OCI-LY3 (cell line): ENCODE data around the gene ADAMTS1.

Experiments
- H2AFZ ChIP-seq: fragments of 200-600, 300-600 bp; shearing (Covaris generic); 2 replicates; pipeline ENCODE4 v1.6.0; 2014; ENCODE audit warnings: antibody characterized with exemption, low read depth, low read length
- H3K27ac ChIP-seq: fragments of 200-600, 300-600 bp; sonication (generic); 2 replicates; pipeline ENCODE4 v1.5.1; 2014; ENCODE audit warnings: mild to moderate bottlenecking, low read length, moderate library complexity, mixed read lengths
- H3K27me3 ChIP-seq: fragments of 200-600, 300-600 bp; sonication (generic); 2 replicates; pipeline ENCODE4 v1.6.1; 2014; ENCODE audit warnings: low read depth, low read length, mixed read lengths
- H3K36me3 ChIP-seq: fragments of 200-600, 300-600 bp; sonication (generic); replicated peaks from 2 replicates; pipeline ENCODE3; 2014; ENCODE audit warnings: low read depth, low read length, mixed read lengths
- H3K4me1 ChIP-seq: fragments of 300-600, 200-600 bp; sonication (generic); 2 replicates; pipeline ENCODE4 v1.6.1; 2014; ENCODE audit warnings: low read length, mixed read lengths
- H3K4me2 ChIP-seq: fragments of 200-600, 300-600 bp; sonication (generic); 2 replicates; pipeline ENCODE4 v1.6.1; 2014; ENCODE audit warnings: low read length, mixed read lengths
- H3K4me3 ChIP-seq: fragments of 300-600, 200-600 bp; sonication (generic); 2 replicates; pipeline ENCODE4 v1.5.1; 2014; ENCODE audit warnings: antibody characterized with exemption, mild to moderate bottlenecking, low read length, moderate library complexity
- H3K79me2 ChIP-seq: fragments of 300-600, 200-600 bp; shearing (Covaris generic); 2 replicates; pipeline ENCODE4 v1.6.1; 2014; ENCODE audit warnings: mild to moderate bottlenecking, low read length, mixed read lengths
- H3K9ac ChIP-seq: fragments of 300-600, 200-600 bp; shearing (Covaris generic); 2 replicates; pipeline ENCODE4 v1.6.0; 2014; ENCODE audit warnings: mild to moderate bottlenecking, low read length, moderate library complexity
- H3K9me3 ChIP-seq: fragments of 200-600, 300-600 bp; shearing (Covaris generic); 2 replicates; pipeline ENCODE4 v1.6.1; 2014; ENCODE audit warnings: low read length, mixed read lengths; ENCODE audit not compliant: insufficient read depth
- H4K20me1 ChIP-seq: fragments of 200-600, 300-600 bp; sonication (generic); 2 replicates; pipeline ENCODE4 v1.6.1; 2016; ENCODE audit warnings: low read length, mixed read lengths; ENCODE audit not compliant: insufficient read depth
- CTCF ChIP-seq: fragments of 200-600, 300-600 bp; sonication (generic); IDR thresholded peaks from 2 replicates; pipeline ENCODE4 v1.5.1; 2014; ENCODE audit warnings: antibody characterized with exemption, low read length, low read depth
- EZH2phosphoT487 ChIP-seq: fragments of 200-600 bp; shearing (Covaris generic); IDR thresholded peaks from 2 replicates; pipeline ENCODE4 v1.6.1; 2018; ENCODE audit warnings: antibody characterized with exemption, mixed run types, low read depth

ADAMTS1 gene

GRCh38 chr21:26813426-26813998 is 31.7 kb downstream of the ADAMTS1 start:
- no peaks in the 10 kb centered on the region for H3K27me3 ChIP-seq
- no peak overlapping the region for H3K27ac ChIP-seq
- H3K79me2 ChIP-seq = no peaks in the 10 kb centered on the region
- no peak overlapping the region for H3K4me2 ChIP-seq
- H3K4me3 ChIP-seq = no peak overlapping the region
- no peak overlapping the region for H3K9ac ChIP-seq
- H4K20me1 ChIP-seq = no peaks in the 10 kb centered on the region
- H3K9me3 ChIP-seq = no peaks in the 10 kb centered on the region
- H3K36me3 ChIP-seq = no peaks in the 10 kb centered on the region
- no peak for TF ChIP-seq EZH2phosphoT487
- no peak for TF ChIP-seq CTCF
- no peaks in the 10 kb centered on the region for H3K4me1 ChIP-seq
- H2AFZ ChIP-seq = no peak overlapping the region

- no peaks in the 10 kb centered on the region for H3K27me3 ChIP-seq
- TF ChIP-seq CTCF (no peak), EZH2phosphoT487 (no peak)
Measured at GRCh38 chr21:26812173-26812572, 33.0 kb downstream of the ADAMTS1 start.

GRCh38 chr21:26811482-26811881 is 33.7 kb downstream of the ADAMTS1 start:
- Histone ChIP-seq H3K79me2 (no peaks in the 10 kb centered on the region), H3K27me3 (no peaks in the 10 kb centered on the region), H3K4me1 (no peaks in the 10 kb centered on the region), H3K36me3 (no peaks in the 10 kb centered on the region), H3K4me3 (no peak overlapping the region), H3K9me3 (no peaks in the 10 kb centered on the region), H3K4me2 (no peak overlapping the region), H3K27ac (no peak overlapping the region), H3K9ac (no peak overlapping the region), H4K20me1 (no peaks in the 10 kb centered on the region), H2AFZ (no peak overlapping the region)
- TF ChIP-seq CTCF (no peak), EZH2phosphoT487 (no peak)

More at GRCh38 chr21:26812173-26812572, 33.0 kb downstream of the ADAMTS1 start:
- Histone ChIP-seq H3K27ac (no peak overlapping the region), H3K4me1 (no peaks in the 10 kb centered on the region), H2AFZ (no peak overlapping the region), H3K9me3 (no peaks in the 10 kb centered on the region), H3K4me2 (no peak overlapping the region), H3K79me2 (no peaks in the 10 kb centered on the region), H3K9ac (no peak overlapping the region), H3K4me3 (no peak overlapping the region), H3K36me3 (no peaks in the 10 kb centered on the region), H4K20me1 (no peaks in the 10 kb centered on the region)

- no peak overlapping the region for H3K4me3 ChIP-seq
- no peaks in the 10 kb centered on the region for H3K4me1 ChIP-seq
Measured at GRCh38 chr21:26810676-26811415, 34.4 kb downstream of the ADAMTS1 start.

More at GRCh38 chr21:26810676-26811415, 34.4 kb downstream of the ADAMTS1 start:
- no peak overlapping the region for H3K4me2 ChIP-seq
- H3K9me3 ChIP-seq = no peaks in the 10 kb centered on the region
- no peaks in the 10 kb centered on the region for H3K79me2 ChIP-seq
- no peak for TF ChIP-seq EZH2phosphoT487
- no peak for TF ChIP-seq CTCF
- no peak overlapping the region for H3K27ac ChIP-seq
- no peak overlapping the region for H2AFZ ChIP-seq
- H3K36me3 ChIP-seq = no peaks in the 10 kb centered on the region
- H3K9ac ChIP-seq = no peak overlapping the region
- H4K20me1 ChIP-seq = no peaks in the 10 kb centered on the region
- no peaks in the 10 kb centered on the region for H3K27me3 ChIP-seq
